IPS-18a (cell line): ENCODE measurements around the gene SHROOM3.

Experiments used
- H3K27ac ChIP-seq: one replicate; pipeline ENCODE4 v1.5.1; 2013; ENCODE audit warnings: low read length
- H3K27me3 ChIP-seq: one replicate; pipeline ENCODE4 v1.6.1; 2013; ENCODE audit warnings: mild to moderate bottlenecking, low read length; ENCODE audit not compliant: control insufficient read depth, insufficient read depth
- H3K36me3 ChIP-seq: one replicate; pipeline ENCODE4 v1.6.1; 2013; ENCODE audit warnings: low read depth, low read length; ENCODE audit not compliant: control insufficient read depth
- H3K4me1 ChIP-seq: one replicate; pipeline ENCODE4 v1.6.1; 2013; ENCODE audit warnings: low read depth, low read length; ENCODE audit not compliant: control insufficient read depth
- H3K4me3 ChIP-seq: one replicate; pipeline ENCODE4 v1.5.1; 2013; ENCODE audit warnings: low read length
- H3K9ac ChIP-seq: one replicate; pipeline ENCODE4 v1.6.1; 2013; ENCODE audit warnings: mild to moderate bottlenecking, low read length, moderate library complexity
- H3K9me3 ChIP-seq: one replicate; pipeline ENCODE4 v1.6.1; 2013; ENCODE audit warnings: low read depth, low read length; ENCODE audit not compliant: control insufficient read depth

The SHROOM3 gene

DNA sequence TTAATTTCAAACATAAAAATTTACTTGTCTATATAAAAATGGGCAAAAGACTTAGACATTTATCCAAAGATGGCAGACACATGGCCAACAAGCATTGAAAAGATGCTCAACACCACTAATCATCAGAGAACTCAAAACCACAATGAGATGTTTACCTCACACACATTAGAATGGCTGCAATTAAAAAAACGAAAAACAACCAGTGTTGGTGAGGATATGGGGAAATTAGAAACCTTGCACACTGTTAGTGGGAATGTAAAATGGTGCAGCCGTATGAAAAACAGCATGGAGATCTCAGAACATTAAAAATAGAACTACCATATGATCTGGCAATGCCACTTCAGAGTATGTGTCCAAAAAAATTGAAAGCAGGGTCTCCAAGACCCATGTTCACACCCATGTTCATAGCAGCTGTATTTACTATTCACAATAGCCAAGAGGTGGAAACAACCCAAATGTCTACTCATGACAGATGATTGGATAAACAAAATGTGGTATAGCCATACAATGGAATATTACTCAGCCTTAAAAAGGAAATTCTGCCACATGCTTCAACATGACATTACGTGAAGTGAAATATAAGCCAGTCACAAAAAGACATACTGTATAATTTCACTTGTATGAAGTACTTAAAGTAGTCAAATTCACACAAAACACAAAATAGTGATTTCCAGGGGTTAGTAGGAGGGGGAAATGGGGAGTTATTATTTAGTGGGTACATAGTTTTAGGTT, 316.7 kb downstream of the SHROOM3 start:
- Histone ChIP-seq H3K4me3 (no peak overlapping the region), H3K27me3 (no peaks in the 10 kb centered on the region), H3K4me1 (peaks cover 4% of the 10 kb centered on the region), H3K9me3 (no peaks in the 10 kb centered on the region), H3K36me3 (peaks cover 47% of the 10 kb centered on the region), H3K9ac (no peak overlapping the region), H3K27ac (no peak overlapping the region)

DNA sequence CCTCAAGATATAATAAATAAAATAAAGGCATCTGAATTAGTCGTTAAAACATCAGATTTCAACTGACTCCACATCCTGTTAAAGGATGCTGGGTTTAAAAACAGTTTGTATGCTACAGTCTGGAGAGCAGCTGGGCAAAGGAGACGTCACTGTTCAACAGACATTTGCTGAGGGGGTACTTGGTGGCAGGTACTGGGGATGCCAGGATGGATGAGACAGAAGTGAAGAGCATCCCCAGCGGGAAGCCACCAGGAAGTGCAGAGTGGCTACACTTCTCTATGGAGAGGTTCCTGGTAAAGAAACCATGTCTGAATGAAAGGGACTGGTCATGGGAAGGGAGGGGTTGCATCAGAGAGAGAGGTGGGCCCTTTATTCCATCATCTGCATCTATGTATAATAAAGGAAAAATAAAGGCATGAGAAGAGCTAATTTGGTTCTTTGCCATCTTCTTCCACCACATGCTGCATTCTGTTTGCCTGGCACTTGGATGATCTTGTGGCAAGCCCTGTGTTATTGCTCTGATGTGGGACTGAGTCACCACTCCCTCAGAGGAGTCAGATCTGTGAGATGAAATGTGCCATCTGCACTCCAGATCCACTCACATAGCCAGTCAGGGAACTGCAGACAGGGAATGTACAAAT, 318.0 kb downstream of the SHROOM3 start:
- H3K9me3 ChIP-seq: no peaks in the 10 kb centered on the region
- no peak overlapping the region for H3K4me3 ChIP-seq
- H3K36me3 ChIP-seq: peaks cover 51% of the 10 kb centered on the region
- no peak overlapping the region for H3K9ac ChIP-seq
- H3K27me3 ChIP-seq: no peaks in the 10 kb centered on the region
- no peak overlapping the region for H3K27ac ChIP-seq
- peaks cover 4% of the 10 kb centered on the region for H3K4me1 ChIP-seq

DNA sequence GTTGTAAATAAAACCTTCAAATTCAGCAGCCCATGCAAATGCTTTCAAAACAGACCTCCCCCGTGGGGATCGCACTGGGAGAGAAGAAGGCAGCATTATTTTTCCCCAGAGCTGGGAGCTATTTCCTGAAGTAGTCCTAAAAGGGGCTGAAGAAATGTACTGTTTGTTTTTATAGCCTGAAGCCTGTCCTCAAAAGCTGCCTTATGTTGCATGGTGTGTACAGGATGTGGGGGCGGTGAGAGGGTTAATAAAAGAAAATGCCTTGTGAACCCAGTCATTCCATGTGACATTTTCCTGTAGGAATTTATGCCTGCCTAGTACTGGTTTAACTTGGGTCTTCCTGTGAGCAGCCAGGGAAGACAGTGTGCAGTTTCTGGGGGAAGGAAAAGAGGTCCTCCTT, 318.8 kb downstream of the SHROOM3 start:
- peaks cover 51% of the 10 kb centered on the region for H3K36me3 ChIP-seq
- H3K9ac ChIP-seq: no peak overlapping the region
- no peak overlapping the region for H3K27ac ChIP-seq
- no peaks in the 10 kb centered on the region for H3K27me3 ChIP-seq
- no peaks in the 10 kb centered on the region for H3K4me1 ChIP-seq
- no peak overlapping the region for H3K4me3 ChIP-seq
- no peaks in the 10 kb centered on the region for H3K9me3 ChIP-seq

DNA sequence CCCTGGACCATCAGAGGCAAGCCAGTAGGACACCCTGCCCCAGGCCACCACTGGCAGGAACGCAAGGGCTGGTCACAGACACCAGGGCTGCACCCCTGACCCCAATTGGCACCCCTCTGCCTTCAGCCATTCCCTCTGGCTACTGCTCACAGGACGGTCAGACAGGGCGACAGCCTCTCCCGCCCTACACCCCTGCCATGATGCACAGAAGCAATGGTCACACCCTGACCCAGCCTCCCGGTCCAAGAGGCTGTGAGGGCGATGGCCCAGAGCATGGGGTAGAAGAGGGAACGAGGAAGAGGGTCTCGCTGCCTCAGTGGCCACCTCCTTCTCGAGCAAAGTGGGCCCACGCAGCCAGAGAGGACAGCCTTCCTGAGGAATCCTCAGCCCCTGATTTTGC, 319.4 kb downstream of the SHROOM3 start:
- Histone ChIP-seq H3K27ac (no peak overlapping the region), H3K4me3 (no peak overlapping the region), H3K4me1 (no peaks in the 10 kb centered on the region), H3K9ac (no peak overlapping the region), H3K36me3 (peaks cover 58% of the 10 kb centered on the region), H3K27me3 (no peaks in the 10 kb centered on the region), H3K9me3 (no peaks in the 10 kb centered on the region)

DNA sequence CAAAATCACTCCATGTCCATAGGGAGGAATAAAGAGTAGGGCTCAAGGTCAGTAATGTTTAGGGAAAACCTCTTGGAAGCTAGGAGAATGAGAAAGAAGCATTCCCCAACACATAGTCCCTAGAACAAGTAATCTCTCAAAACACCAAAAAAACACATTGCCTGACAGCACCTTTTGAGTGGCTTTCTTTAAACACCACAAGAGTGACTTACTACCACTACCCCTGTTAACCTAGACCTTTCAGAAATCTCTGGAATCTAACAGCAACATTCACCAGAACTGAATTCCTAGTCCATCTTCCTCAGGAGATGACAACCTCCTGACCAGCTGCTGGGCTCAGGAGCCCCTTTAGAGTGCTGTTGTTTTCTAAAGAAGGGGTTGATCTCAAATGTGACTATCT, 320.7 kb downstream of the SHROOM3 start:
- Histone ChIP-seq H3K4me3 (no peak overlapping the region), H3K9ac (no peak overlapping the region), H3K27me3 (no peaks in the 10 kb centered on the region), H3K36me3 (peaks cover 62% of the 10 kb centered on the region), H3K4me1 (no peaks in the 10 kb centered on the region), H3K27ac (no peak overlapping the region), H3K9me3 (no peaks in the 10 kb centered on the region)

DNA sequence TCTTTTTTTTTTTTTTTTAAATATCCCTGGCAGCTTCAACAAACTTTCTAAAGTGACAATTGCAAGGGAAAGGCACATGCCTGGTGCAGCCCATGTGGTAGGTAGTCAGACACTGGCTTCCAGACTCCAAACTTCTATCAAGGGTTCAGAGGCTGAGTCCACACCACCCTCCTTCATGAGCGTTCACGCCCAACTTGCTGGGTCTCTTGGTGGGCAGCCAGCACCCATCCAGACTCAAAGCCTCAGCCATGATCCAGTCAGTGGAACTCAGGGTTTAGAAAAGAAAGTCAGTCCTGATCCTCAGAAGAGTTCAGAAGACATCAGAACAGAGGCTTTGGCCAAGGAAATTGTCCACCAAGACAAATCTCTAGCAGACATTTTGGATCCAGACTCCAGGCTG, 321.4 kb downstream of the SHROOM3 start:
- Histone ChIP-seq H3K4me1 (no peaks in the 10 kb centered on the region), H3K27me3 (no peaks in the 10 kb centered on the region), H3K4me3 (no peak overlapping the region), H3K36me3 (peaks cover 68% of the 10 kb centered on the region), H3K9me3 (no peaks in the 10 kb centered on the region), H3K9ac (no peak overlapping the region), H3K27ac (no peak overlapping the region)

DNA sequence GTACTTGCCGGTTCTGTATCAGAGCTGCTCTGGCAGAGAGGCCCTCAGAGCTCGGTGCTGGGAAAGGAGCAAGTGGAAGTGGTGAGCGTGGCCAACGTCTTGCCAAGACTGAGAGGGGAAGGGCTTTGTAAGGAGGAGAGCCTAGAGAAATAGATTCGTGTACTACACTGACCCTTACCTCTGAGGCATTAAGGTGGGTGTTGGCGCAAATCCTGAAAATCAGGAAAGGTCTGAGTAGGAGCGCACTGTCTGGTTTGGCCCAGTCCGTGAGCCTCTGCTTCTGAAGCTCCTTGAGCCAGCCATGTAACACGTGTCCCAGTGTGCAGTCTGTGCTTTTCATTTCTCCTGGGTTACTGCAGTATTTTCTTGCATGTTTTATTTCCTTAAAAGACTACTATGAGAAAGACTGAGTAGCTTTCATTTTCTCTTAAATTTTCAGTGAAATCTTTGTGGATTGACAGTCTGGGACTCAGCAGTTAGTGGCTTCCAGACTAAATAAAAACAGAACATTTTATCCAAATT, 322.4 kb downstream of the SHROOM3 start:
- H3K27ac ChIP-seq: no peak overlapping the region
- H3K4me3 ChIP-seq: no peak overlapping the region
- H3K9ac ChIP-seq: no peak overlapping the region
- H3K27me3 ChIP-seq: no peaks in the 10 kb centered on the region
- H3K4me1 ChIP-seq: no peaks in the 10 kb centered on the region
- H3K9me3 ChIP-seq: no peaks in the 10 kb centered on the region
- H3K36me3 ChIP-seq: peaks cover 70% of the 10 kb centered on the region

DNA sequence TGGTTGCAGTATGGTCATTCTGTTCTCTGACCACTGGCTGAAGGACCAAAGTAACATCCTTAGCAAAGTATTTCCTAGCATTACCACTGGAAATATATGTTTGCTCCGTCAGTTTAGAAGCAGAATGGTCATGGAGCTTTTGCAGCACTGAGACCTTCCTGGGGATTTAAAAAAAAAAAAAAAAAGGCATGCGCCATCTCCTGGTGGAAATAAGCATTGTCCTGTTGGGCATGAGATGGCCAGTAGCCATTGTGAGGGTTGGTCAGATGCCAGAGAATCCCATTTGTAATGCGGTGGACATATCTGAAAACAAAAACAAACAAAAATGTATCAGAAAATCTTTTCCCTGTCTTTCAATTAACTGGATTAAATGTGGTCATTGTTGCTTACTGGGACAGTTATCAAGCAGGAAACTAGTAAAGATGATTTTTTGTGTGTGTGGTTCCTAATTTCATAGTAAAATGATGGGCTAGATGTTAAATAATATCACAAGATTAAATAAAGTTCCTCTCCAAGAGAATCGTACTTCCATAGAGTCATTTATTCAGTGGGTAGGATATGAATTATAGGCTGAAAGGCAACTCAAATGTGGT, 323.4 kb downstream of the SHROOM3 start:
- H3K27ac ChIP-seq: no peak overlapping the region
- H3K4me1 ChIP-seq: no peaks in the 10 kb centered on the region
- no peaks in the 10 kb centered on the region for H3K9me3 ChIP-seq
- peaks cover 69% of the 10 kb centered on the region for H3K36me3 ChIP-seq
- H3K27me3 ChIP-seq: no peaks in the 10 kb centered on the region
- H3K4me3 ChIP-seq: no peak overlapping the region
- no peak overlapping the region for H3K9ac ChIP-seq

DNA sequence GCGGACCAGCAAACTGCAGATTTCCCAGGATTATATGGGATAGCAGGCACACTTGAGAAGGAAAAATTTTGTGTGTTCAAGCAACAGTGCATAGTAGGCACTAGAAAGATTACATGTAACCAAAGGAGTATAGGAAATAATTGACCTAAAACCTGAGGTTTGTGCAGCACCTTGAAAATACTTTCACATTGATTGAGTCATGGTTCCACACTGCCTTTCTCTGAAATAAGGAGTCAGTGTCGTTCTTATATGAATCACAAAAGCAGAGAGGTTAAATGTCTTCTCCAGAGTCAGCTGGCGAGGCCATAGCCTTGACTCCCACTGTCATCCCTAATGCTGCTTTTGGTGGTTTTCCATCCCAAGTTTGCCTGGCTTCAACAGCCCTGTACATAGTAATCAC, 324.0 kb downstream of the SHROOM3 start:
- Histone ChIP-seq H3K9ac (no peak overlapping the region), H3K27me3 (no peaks in the 10 kb centered on the region), H3K4me1 (no peaks in the 10 kb centered on the region), H3K9me3 (no peaks in the 10 kb centered on the region), H3K4me3 (no peak overlapping the region), H3K36me3 (peaks cover 66% of the 10 kb centered on the region), H3K27ac (no peak overlapping the region)

DNA sequence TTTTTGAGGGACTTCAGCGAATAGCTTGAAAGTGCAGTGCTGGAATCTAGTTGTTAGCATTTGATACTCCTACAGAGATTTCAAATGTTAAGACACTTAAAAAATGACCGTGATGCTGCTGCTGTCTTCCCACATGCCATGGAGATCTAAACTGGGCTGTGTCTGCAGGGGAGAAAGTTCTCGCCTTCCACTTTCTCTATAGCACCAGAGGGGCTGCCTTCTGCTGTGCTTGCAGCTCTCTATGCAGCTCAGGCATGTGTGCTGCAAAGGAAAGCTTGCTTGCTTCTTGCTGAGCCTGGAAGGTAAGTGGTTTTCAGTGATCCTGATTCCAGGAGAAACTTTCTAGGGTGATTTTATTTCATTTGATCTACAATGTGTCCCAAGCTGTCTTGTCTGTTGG, 325.2 kb downstream of the SHROOM3 start:
- Histone ChIP-seq H3K4me3 (no peak overlapping the region), H3K9me3 (no peaks in the 10 kb centered on the region), H3K36me3 (peaks cover 55% of the 10 kb centered on the region), H3K4me1 (peaks cover 6% of the 10 kb centered on the region), H3K9ac (no peak overlapping the region), H3K27me3 (no peaks in the 10 kb centered on the region), H3K27ac (no peak overlapping the region)

DNA sequence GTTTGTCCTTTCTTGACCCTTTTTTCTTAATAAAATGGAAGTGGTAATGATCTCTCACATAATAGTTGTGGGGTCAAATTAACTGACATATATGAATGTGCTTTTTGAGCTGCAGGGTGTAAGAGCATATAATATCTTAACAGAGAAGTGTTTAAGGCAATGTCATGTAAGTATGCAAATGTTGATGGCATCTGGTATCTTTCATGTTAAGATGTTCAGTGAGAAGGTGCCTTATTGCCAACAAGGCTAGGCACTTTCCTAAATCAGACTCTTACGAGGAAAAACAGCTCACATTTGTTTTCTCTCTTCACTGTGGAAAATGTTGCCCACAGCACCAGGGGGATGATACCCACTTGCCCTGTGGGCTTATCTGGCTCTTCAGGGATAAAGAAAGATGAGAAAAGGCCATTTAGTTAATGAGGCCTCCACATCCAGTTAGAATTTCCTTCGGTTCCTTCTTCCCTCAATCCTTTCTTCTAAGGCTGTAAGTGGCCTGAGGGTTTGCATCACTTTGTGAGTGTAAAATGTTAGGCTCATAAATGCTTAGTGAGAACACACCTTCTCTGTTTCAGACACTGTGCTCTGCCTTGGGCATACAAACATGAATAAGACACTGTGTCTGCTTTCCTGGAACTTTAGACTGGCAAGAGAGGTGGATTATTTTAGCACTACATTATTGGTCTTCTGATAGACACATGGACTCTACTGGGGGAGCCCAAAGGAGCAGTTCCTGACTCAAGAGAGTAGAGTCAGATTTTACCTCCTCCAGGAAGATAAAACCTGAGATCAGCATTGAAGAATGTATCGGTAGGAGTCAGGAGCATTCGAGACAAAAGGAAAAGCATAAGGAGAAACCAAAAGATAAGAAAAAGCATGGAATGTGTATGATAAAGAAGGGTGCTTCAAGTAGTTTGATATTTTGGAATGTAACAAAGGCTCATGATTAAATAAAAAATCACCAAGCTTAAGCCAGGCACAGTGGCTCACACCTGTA, 327.4 kb downstream of the SHROOM3 start:
- no peak overlapping the region for H3K4me3 ChIP-seq
- H3K4me1 ChIP-seq: peaks cover 6% of the 10 kb centered on the region
- no peak overlapping the region for H3K27ac ChIP-seq
- H3K27me3 ChIP-seq: no peaks in the 10 kb centered on the region
- H3K36me3 ChIP-seq: peaks cover 53% of the 10 kb centered on the region
- H3K9me3 ChIP-seq: no peaks in the 10 kb centered on the region
- H3K9ac ChIP-seq: no peak overlapping the region
